ENCODE results near the gene NOTCH4.
"Not testable (repeated sequence)": the region's sequence is repeated elsewhere in the genome, so short reads cannot be mapped to it uniquely, and the experiment has no call there.

Gene NOTCH4

GRCh38 chr6:32190911-32191677, 32.8 kb downstream of the NOTCH4 start:
- TF ChIP-seq POLR2A (IDR thresholded peaks at IDR 0.05; ENCODE audit: low read depth, low read length): no peak
- no peak for TF ChIP-seq POLR2AphosphoS5 (IDR thresholded peaks at IDR 0.05; ENCODE audit: low read depth, low read length)
- TF ChIP-seq TAF1 (IDR thresholded peaks at IDR 0.05; ENCODE audit: borderline replicate concordance, low read depth, low read length): no peak
- FAIRE-seq (peak; percentile 36), DNase-seq (ENCODE audit: insufficient read length) (no peak)

DNA sequence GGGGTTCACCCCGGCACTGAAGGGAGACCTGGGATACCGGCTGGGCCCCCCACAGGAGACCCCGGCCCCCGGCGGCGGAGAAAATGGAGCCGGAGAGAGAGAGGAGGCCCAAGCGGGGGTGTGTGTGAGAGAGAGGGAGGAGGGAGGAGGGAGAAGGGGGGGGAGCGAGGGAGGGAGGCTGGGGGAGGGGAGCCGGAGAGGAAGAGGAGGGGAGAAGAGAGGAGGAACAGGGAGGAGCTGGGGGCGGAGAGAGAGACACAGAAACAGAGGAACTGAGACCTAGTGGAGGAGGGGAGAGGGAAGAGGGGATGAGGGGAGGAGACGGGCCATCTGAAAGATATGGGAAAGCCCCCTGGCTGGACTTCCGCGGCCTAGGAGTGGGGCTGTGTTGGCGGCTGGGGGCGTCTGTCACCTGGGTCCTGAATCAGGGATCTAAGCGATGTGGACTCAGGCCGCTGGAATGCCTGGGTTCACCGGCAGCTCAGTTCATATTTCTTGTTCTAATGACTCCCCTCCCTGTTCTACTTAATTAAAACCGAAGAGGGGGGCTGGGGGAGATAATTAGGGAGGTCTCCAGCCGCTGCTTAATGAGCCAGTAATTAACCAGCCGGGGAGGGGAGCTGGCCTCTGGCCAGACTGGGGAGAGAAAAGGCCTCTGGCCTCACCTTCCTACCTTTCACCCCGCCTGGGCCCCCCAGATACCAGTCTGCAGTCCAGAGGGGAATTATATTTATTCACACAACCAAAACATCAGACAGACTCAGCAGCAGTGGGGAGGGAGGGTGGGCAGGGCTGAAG, 33.6 kb downstream of the NOTCH4 start, which contains the start of gene PBX2:
Gene PBX2, minus strand, starts transcription at position 149 of the 798 bp plus-strand sequence. CDS start 287 bp downstream, outside the sequence.
- FAIRE-seq (peak; percentile 87), DNase-seq (ENCODE audit: insufficient read length) (peak; percentile 85)
- TF ChIP-seq POLR2A (IDR thresholded peaks at IDR 0.05; ENCODE audit: low read depth, low read length): peak; percentile 60
- TF ChIP-seq POLR2AphosphoS5 (IDR thresholded peaks at IDR 0.05; ENCODE audit: low read depth, low read length): peak; percentile 48; the same call in 1 of the 2 replicates
- TF ChIP-seq TAF1 (IDR thresholded peaks at IDR 0.05; ENCODE audit: borderline replicate concordance, low read depth, low read length): no peak

DNA sequence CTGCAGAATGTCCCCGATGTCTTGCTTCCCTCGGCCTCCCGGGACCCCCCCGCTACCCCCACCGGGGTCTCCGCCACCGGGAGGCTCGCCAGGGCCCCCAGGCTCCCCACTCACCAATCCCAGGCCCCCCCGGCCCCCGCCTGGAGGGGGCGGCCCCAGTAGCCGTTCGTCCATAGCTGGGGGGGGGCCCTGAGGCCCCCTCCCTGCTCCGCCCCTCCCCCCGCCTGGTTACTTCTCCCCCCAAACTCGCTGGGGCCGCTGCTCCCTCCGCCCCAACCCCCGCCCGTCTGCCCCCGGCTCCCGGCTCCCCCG, 34.2 kb downstream of the NOTCH4 start:
- no peak for FAIRE-seq
- no peak for TF ChIP-seq POLR2A (IDR thresholded peaks at IDR 0.05; ENCODE audit: low read depth, low read length)
- TF ChIP-seq TAF1 (IDR thresholded peaks at IDR 0.05; ENCODE audit: borderline replicate concordance, low read depth, low read length): no peak
- no peak for TF ChIP-seq POLR2AphosphoS5 (IDR thresholded peaks at IDR 0.05; ENCODE audit: low read depth, low read length)

DNA sequence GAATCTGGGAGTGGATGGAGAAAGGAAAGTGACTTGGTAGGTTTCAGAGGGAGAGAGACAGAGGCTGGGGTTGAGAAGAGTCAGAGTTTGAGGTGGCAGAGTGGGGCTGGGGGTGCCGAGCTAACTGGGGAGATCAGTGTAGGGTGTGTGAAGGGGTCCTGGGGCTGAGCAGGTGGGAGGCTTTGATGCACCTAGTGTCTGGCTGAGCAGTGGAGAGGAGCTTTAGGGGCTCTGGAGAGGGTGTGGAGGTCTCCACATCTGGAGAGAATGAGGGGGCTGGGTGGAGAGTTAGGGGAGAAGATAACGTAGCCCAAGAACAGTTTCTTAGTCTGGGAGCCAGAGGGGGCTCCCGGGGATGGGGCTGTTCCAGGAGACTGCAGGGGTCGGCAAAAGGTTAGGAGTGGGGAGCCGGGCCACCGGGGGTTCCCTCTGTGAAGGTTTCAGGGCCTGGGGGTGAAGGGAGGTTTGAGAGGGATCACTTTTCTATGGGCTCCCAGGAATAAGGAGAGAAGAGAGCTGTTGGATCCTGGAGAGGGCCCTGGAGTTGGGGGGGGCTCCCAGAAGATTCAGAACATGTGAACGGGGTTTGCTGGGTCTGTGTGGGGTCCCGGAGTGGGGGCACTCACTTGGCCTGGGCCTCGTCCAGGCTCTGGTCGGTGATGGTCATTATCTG, 34.7 kb downstream of the NOTCH4 start:
- FAIRE-seq (no peak), DNase-seq (ENCODE audit: insufficient read length) (no peak)
- TF ChIP-seq POLR2A (IDR thresholded peaks at IDR 0.05; ENCODE audit: low read depth, low read length) (no peak), TAF1 (IDR thresholded peaks at IDR 0.05; ENCODE audit: borderline replicate concordance, low read depth, low read length) (no peak), POLR2AphosphoS5 (IDR thresholded peaks at IDR 0.05; ENCODE audit: low read depth, low read length) (no peak)

More for the DNA sequence above, 34.2 kb downstream of the NOTCH4 start:
- DNase-seq (ENCODE audit: insufficient read length): no peak

DNA sequence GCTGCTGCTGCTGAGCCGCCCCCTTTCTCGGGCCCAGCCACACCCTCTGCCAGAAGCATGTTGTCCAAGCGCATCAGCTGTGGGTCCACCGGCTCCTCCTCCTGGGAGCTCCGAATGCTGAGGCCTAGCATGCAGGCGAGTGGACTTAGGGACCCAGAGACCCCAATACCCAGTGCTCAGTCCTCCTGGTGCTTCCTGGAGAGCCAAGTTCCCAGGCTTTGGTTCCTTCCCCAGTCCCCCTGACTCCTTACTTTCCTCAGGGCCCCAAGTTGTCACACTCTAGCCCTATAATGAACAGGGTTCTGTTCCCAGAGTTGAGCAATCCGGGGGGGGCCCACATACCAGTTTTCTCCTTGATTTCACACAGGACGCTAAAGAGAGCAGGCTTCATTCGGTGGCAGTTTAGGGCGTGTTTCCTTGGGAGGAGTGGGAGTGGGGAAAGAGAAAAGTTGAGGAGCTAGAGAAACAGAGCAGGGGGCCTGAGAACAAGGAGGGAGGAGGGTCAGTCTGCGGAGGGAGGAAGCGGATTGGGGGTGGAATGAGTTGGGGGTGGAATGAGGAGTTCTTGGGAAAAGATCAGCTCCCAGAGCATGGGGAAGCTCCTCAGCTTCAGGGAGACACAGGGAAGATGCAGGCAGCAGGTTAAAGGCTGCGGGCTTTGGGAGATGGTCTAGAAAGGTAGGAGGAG, 35.3 kb downstream of the NOTCH4 start:
- FAIRE-seq: no peak
- TF ChIP-seq POLR2A (IDR thresholded peaks at IDR 0.05; ENCODE audit: low read depth, low read length) (no peak), POLR2AphosphoS5 (IDR thresholded peaks at IDR 0.05; ENCODE audit: low read depth, low read length) (no peak), TAF1 (IDR thresholded peaks at IDR 0.05; ENCODE audit: borderline replicate concordance, low read depth, low read length) (no peak)

GRCh38 chr6:32187725-32188380, 36.0 kb downstream of the NOTCH4 start:
- FAIRE-seq; DNase-seq (ENCODE audit: insufficient read length): not testable (repeated sequence)

More for the DNA sequence above, 35.3 kb downstream of the NOTCH4 start:
- DNase-seq (ENCODE audit: insufficient read length): no peak

DNA sequence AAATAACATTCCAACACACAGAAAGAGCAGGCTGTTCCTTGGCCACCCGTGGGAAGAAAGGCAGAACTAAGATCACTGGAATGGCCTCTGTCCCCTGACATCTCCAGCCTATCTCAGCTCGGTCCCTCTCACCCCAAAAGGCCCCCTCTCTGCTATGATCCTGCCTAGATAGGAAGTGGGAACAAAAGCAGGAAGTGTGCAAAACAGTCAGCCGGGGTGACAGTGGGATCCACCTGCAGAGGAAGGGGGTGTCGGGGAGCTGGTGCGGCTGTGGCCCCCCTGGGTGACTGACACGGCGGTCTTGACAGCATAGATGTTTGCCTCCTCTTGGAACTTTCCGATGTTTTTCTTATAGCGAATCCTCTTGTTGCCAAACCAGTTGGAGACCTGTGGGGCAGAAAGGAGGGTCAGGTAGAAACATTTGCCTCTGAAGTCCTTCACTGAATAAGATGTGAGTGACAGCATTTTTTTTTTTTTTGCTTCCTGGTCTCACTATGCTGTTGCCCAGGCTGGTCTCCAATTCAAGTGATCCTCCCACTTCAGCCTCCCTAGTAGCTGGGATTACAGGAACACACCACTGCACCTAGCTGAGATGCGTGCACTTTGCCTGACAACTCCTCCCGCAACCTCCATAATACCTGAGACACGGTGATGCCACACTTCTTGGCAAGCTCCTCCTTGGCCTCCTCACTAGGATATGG, 36.7 kb downstream of the NOTCH4 start:
- no peak for DNase-seq (ENCODE audit: insufficient read length)
- FAIRE-seq: no peak
- TF ChIP-seq POLR2AphosphoS5 (IDR thresholded peaks at IDR 0.05; ENCODE audit: low read depth, low read length): no peak
- TF ChIP-seq POLR2A (IDR thresholded peaks at IDR 0.05; ENCODE audit: low read depth, low read length): no peak
- TF ChIP-seq TAF1 (IDR thresholded peaks at IDR 0.05; ENCODE audit: borderline replicate concordance, low read depth, low read length): no peak

GRCh38 chr6:32186151-32186840, 37.6 kb downstream of the NOTCH4 start:
- peak; percentile 14 for FAIRE-seq
- not testable (repeated sequence) for DNase-seq (ENCODE audit: insufficient read length)

DNA sequence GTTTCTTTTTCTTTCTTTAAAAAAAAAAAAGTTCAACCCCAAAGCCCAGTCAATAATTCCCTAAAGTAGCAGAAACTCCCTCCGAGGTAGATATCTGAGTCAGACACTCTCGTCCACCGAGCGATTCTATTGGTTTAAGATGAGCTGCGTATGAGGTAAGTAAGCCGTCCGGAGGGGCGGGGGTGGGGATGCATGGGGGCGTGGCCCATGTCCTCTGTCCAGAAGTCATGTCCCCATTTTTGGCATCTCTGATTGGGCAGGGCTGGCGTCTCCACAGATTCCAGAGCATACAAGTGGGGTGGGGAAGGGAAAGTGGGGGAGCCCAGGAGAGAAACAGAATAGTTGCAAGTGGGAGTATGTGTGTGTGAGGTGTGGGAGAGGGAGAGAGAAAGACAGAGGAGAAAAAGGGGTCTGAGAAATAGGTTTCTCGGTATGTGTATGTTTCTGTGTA, 38.2 kb downstream of the NOTCH4 start:
- peak; percentile 84 for FAIRE-seq
- DNase-seq (ENCODE audit: insufficient read length): not testable (repeated sequence)

GRCh38 chr6:32184084-32184640, 39.7 kb downstream of the NOTCH4 start, which contains the start of gene AGER:
Gene AGER, minus strand, starts transcription at chr6:32184253. Its CDS starts 31 bp downstream, at chr6:32184222.
- DNase-seq (ENCODE audit: insufficient read length): no peak
- peak; percentile 71 for TF ChIP-seq POLR2AphosphoS5 (IDR thresholded peaks at IDR 0.05; ENCODE audit: low read depth, low read length)
- TF ChIP-seq POLR2A (IDR thresholded peaks at IDR 0.05; ENCODE audit: low read depth, low read length): peak; percentile 36; the same call in 1 of the 2 replicates
- TF ChIP-seq TAF1 (IDR thresholded peaks at IDR 0.05; ENCODE audit: borderline replicate concordance, low read depth, low read length): no peak
- no peak for FAIRE-seq

Data from GM12892 (cell line).